ENCODE measurements around the gene TWF1. TPM values are rescaled to one million over a fixed set of nuclear protein-coding genes. Genes with fewer than 3 reads are reported as not detected.

TWF1 gene
- total and polyA plus RNA-seq, 9 of the 15 experiments (the other 6 are each of a cell fraction or from before 2014, with no cell fraction given) = 10.3 to 29.4 (median 23.4) TPM

DNA sequence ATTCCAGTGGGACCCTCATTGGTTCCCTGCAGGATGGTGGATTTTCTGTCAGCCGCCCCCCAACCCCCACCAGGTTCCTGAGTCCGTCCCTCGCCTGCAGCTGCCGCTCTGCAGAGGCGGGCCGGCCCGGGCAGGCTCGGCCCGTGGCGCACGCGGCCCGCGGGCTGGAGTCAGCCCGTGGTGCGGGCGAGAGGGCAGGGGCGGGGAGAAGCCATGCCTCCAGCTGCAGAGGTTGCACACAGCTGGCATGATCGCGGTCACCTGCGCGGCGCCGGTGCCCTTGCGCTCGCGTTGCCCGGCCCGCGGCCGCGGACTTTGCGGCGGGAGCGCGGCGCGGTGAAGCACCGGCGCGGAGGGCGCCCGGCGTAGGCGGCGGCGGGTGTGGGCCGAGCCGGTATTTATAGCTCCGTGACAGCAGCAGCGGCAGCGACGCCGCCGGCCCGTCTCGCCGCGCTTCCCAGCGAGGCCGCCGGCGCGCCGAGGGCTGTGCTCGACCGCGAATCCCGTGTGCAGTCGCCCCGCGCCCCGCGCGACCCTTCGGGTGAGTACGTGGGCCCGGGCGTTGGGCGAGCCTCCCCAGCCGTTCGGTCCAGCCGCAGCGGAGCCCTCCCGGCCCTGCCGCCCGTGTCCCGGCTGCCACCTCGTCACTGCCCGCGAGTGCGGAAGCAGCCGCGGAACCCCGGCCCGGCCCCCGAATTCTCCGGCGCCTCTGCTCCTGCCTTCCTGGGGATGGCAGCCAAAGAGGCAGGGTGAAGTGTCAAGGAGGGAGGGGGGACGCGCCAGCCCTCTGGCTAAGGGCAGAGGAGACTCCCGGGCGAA, 29.7 kb upstream of the TWF1 start, which contains the start of gene TMEM117 (continued):
- TF ChIP-seq, protein P1, sequence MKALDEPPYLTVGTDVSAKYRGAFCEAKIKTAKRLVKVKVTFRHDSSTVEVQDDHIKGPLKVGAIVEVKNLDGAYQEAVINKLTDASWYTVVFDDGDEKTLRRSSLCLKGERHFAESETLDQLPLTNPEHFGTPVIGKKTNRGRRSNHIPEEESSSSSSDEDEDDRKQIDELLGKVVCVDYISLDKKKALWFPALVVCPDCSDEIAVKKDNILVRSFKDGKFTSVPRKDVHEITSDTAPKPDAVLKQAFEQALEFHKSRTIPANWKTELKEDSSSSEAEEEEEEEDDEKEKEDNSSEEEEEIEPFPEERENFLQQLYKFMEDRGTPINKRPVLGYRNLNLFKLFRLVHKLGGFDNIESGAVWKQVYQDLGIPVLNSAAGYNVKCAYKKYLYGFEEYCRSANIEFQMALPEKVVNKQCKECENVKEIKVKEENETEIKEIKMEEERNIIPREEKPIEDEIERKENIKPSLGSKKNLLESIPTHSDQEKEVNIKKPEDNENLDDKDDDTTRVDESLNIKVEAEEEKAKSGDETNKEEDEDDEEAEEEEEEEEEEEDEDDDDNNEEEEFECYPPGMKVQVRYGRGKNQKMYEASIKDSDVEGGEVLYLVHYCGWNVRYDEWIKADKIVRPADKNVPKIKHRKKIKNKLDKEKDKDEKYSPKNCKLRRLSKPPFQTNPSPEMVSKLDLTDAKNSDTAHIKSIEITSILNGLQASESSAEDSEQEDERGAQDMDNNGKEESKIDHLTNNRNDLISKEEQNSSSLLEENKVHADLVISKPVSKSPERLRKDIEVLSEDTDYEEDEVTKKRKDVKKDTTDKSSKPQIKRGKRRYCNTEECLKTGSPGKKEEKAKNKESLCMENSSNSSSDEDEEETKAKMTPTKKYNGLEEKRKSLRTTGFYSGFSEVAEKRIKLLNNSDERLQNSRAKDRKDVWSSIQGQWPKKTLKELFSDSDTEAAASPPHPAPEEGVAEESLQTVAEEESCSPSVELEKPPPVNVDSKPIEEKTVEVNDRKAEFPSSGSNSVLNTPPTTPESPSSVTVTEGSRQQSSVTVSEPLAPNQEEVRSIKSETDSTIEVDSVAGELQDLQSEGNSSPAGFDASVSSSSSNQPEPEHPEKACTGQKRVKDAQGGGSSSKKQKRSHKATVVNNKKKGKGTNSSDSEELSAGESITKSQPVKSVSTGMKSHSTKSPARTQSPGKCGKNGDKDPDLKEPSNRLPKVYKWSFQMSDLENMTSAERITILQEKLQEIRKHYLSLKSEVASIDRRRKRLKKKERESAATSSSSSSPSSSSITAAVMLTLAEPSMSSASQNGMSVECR (CRISPR knock-in tag; IDR thresholded peaks at IDR 0.05) = peak; percentile 53; the same call in 1 of the 2 replicates
- TF ChIP-seq NCOA1 (IDR thresholded peaks at IDR 0.05; ENCODE audit: low read depth) (no peak), RUNX1 (IDR thresholded peaks at IDR 0.05; ENCODE audit: low read depth) (no peak), FOXP1 (CRISPR knock-in tag; IDR thresholded peaks at IDR 0.05) (peak; percentile 59; the same call in 1 of the 2 replicates), BHLHE40 (IDR thresholded peaks at IDR 0.05; ENCODE audit: low read length) (no peak), HNRNPK (IDR thresholded peaks at IDR 0.05; ENCODE audit: low read depth, low read length, poor library complexity, severe bottlenecking) (no peak)
- TF ChIP-seq, protein P2, sequence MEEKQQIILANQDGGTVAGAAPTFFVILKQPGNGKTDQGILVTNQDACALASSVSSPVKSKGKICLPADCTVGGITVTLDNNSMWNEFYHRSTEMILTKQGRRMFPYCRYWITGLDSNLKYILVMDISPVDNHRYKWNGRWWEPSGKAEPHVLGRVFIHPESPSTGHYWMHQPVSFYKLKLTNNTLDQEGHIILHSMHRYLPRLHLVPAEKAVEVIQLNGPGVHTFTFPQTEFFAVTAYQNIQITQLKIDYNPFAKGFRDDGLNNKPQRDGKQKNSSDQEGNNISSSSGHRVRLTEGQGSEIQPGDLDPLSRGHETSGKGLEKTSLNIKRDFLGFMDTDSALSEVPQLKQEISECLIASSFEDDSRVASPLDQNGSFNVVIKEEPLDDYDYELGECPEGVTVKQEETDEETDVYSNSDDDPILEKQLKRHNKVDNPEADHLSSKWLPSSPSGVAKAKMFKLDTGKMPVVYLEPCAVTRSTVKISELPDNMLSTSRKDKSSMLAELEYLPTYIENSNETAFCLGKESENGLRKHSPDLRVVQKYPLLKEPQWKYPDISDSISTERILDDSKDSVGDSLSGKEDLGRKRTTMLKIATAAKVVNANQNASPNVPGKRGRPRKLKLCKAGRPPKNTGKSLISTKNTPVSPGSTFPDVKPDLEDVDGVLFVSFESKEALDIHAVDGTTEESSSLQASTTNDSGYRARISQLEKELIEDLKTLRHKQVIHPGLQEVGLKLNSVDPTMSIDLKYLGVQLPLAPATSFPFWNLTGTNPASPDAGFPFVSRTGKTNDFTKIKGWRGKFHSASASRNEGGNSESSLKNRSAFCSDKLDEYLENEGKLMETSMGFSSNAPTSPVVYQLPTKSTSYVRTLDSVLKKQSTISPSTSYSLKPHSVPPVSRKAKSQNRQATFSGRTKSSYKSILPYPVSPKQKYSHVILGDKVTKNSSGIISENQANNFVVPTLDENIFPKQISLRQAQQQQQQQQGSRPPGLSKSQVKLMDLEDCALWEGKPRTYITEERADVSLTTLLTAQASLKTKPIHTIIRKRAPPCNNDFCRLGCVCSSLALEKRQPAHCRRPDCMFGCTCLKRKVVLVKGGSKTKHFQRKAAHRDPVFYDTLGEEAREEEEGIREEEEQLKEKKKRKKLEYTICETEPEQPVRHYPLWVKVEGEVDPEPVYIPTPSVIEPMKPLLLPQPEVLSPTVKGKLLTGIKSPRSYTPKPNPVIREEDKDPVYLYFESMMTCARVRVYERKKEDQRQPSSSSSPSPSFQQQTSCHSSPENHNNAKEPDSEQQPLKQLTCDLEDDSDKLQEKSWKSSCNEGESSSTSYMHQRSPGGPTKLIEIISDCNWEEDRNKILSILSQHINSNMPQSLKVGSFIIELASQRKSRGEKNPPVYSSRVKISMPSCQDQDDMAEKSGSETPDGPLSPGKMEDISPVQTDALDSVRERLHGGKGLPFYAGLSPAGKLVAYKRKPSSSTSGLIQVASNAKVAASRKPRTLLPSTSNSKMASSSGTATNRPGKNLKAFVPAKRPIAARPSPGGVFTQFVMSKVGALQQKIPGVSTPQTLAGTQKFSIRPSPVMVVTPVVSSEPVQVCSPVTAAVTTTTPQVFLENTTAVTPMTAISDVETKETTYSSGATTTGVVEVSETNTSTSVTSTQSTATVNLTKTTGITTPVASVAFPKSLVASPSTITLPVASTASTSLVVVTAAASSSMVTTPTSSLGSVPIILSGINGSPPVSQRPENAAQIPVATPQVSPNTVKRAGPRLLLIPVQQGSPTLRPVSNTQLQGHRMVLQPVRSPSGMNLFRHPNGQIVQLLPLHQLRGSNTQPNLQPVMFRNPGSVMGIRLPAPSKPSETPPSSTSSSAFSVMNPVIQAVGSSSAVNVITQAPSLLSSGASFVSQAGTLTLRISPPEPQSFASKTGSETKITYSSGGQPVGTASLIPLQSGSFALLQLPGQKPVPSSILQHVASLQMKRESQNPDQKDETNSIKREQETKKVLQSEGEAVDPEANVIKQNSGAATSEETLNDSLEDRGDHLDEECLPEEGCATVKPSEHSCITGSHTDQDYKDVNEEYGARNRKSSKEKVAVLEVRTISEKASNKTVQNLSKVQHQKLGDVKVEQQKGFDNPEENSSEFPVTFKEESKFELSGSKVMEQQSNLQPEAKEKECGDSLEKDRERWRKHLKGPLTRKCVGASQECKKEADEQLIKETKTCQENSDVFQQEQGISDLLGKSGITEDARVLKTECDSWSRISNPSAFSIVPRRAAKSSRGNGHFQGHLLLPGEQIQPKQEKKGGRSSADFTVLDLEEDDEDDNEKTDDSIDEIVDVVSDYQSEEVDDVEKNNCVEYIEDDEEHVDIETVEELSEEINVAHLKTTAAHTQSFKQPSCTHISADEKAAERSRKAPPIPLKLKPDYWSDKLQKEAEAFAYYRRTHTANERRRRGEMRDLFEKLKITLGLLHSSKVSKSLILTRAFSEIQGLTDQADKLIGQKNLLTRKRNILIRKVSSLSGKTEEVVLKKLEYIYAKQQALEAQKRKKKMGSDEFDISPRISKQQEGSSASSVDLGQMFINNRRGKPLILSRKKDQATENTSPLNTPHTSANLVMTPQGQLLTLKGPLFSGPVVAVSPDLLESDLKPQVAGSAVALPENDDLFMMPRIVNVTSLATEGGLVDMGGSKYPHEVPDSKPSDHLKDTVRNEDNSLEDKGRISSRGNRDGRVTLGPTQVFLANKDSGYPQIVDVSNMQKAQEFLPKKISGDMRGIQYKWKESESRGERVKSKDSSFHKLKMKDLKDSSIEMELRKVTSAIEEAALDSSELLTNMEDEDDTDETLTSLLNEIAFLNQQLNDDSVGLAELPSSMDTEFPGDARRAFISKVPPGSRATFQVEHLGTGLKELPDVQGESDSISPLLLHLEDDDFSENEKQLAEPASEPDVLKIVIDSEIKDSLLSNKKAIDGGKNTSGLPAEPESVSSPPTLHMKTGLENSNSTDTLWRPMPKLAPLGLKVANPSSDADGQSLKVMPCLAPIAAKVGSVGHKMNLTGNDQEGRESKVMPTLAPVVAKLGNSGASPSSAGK (IDR thresholded peaks at IDR 0.05) = peak; percentile 71
- TF ChIP-seq, protein P3, sequence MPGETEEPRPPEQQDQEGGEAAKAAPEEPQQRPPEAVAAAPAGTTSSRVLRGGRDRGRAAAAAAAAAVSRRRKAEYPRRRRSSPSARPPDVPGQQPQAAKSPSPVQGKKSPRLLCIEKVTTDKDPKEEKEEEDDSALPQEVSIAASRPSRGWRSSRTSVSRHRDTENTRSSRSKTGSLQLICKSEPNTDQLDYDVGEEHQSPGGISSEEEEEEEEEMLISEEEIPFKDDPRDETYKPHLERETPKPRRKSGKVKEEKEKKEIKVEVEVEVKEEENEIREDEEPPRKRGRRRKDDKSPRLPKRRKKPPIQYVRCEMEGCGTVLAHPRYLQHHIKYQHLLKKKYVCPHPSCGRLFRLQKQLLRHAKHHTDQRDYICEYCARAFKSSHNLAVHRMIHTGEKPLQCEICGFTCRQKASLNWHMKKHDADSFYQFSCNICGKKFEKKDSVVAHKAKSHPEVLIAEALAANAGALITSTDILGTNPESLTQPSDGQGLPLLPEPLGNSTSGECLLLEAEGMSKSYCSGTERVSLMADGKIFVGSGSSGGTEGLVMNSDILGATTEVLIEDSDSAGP (CRISPR knock-in tag; IDR thresholded peaks at IDR 0.05) = no peak
